ENCODE measurements around the gene FAM222A.

FAM222A gene

DNA sequence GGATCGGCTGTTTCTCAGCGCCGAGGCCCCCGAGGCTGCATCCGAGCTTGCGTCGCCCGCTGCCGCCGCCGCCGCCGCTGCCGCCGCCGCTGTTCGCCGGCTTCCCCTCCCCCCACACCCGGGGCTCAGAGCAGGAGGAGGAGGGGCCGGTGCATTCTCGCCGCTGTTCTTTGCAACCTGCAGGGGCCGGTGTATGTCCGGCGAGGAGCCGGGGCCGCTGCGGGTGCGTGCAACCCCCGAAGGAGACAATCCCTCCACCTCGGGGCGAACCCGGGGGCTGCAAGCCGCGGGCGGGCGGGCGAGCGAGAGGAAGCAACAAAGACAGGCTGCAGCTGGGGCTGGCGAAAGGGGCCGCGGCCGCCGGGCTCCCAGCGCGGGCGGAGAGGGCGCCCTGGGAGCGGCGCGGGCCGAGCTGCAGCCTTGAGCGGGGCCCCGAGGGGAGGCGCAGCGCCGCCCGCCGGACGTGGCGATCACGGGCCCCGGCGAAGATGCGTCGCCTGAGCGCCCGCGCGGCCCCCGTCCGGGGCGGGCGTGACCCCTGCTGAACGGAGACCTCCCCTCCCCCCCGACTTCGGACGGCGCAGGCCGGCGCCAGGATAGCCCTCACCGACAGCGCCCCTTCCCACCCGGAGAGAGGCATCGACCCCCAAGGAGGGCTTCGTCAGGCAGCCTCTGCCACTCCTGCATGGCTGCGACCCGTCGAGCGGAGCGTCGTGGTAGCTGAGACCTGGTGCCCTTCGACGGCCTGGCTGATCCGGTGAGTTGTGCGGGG, 702 bp downstream of the FAM222A start:
- peak; percentile 67 for DNase-seq

DNA sequence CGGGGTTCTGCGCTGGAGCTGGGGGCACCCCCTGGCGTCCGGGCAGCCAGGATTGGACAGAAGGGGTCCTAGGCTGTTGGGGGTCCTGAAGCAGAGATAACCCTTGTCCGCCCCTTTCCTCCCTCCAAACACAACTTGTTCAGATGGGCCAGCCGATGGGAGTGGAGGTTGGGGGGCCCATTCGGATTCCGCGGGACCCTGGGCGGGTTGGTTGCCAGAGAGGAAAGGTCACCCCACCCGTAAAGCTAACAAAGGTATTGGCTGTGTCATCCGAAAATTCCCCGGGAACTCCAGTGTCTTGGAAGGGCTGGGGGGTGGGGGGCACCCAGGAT, 1.3 kb downstream of the FAM222A start:
- no peak for DNase-seq

DNA sequence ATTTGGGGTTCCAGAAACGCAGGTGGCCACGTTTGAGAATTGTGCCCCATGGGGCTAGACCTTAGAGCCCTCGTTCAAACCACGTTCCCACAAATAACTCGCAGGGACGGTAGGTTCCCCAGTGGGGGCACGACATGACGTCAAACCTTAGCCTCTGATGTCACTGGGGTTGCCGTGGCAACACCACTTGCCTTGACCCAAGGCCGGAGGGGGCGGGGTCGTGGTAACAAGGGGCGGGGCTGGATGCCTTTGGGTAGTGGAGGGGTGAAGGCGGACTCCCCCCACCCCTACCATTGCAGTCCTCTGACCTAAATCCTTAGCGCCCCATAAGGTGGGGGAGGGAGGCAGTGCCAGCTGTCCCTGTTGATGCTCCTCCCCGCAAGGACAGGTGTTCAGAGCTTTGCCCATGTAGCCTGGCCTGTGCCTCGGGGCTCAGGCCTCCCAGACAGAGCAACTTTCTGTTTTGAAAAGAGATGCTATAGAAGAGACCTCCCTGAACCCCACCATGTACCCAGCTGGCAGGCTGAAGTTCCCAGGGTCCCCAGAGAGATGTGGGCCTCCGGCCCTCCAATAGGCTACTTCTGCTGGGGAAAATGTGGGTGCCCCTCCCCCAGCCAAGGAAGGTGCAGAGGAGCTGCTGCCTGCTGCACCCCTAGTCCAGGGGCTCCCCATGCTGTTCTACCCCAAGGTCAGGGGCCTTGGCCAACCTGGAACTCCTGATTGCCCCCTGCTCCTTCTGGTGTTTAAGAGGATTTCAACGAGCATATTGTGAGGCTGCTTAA, 1.9 kb downstream of the FAM222A start:
- no peak for DNase-seq

GRCh38 chr12:109716092-109716479, 2.5 kb downstream of the FAM222A start:
- no peak for DNase-seq

DNA sequence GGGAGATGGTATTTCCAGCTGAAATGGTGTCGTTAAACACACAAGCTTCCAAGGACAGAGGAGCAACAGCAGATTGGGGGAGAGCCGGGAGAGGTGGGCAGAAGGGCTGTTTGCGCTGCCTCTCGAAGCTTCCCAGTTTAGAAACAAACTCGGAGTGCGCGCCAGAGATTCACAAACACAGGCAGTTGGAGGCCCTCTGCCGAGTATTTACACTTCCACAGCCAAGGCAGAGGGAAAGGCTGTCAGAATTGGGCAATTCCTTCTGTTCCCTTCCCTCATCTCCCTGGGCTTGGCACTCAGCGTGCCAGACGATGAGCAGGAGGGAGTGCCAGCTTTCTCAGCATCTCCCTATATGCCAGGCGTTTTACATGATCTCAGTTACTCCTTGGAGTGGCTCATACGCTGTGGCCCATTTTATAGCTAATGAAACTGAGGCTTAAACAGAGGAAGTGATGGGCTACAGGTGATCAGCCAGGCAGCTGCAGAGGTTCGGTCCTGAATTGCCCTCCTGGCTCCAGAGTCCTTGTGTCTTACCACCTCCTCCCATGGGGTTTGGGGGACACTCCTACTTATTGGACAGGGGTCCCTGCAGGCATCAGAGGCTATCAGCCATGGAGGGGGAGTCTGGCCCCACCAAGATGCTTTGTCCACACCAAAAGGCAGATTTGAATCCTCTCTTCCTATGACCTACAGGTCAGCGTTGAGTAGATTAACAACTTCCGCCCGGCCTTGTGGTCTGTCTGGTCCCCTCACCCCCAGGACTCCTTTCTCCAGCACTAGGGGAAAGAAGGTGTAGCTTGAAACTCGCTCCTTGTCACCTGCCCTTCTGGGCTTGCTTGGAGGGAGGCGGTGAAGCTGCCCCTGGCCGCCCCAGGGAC, 3.1 kb downstream of the FAM222A start:
- no peak for DNase-seq

DNA sequence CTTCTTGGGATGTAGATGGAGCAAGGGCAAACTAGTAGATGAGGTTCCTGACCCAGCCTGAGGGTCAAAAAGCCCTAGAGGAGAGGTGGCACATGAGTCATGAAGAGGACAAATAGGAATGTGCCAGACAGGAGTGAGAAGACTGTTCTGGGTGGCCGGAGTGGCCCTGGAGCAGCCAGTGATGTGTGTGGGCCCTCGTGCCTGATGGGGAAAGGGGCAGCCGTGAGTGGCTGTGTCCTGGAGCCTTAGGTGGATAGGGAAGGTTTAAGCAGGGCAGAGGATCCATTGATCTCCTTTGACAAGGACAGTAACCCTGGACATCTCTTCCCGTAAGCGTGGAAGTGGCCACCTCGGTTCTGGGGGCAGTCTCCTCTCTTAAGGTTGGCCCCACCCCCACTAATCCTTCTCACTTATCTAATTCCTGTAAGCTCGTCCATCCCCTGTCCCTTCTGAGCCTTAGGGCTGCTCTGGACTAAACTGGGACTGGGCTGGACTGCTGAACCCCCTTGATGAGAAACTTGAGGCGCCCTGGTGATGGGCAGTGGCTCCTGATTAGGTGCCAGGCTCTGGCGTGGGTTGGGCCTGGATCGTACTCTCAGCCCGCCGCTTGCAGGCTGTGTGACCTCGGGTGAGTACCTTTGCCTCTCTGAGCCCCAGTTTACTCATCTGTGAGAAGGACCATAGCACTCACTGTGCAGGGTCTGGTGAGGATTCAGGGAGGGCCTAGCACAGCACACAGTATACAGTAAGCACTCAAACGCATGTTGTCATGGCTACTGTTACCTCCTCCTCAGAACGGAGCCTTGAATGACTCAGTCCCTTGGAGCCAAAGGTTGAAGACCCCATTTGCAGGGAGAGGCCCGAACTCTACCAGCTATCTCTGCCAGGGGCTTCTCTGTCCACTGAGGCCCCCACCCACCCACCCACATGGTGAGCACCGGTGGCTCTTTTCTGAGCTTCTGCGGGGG, 4.0 kb downstream of the FAM222A start:
- no peak for DNase-seq

- DNase-seq = no peak
Observed at GRCh38 chr12:109718390-109718789, 4.8 kb downstream of the FAM222A start.

- no peak for DNase-seq
Observed at GRCh38 chr12:109719123-109720022, 5.7 kb downstream of the FAM222A start.

DNA sequence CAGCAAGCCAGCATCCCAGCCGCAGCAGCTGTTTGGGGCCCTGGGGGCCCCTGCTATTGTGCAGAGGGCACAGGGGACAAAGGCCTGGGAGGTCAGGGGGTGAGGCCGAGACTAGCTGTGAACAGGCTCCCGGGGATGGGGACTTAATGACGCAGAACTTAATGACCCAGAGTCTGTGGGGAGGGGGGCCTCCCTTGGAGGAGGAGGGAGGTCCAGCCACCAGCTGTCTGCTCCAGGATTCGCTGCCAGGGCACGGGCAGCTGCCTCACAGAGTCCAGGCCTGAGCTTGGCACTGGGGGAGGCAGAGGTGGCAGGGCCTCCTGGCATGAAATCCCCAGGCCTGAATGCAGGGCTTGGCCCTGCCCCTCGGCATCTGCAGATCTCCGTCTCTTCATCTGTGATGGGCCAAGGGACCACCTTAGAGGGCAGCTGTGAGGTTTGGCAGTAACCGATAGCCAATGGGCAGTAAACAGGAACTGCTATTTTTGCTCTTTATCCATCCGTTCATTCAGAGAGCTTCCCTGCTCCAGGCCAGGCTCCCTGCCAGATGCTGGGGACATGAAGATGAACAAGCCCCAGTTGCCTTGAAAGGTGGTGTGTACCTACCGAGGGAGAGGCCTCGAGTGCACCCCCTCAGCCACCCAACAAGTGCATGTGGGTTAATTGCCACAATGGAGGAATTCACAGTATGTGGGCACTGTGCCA, 6.7 kb downstream of the FAM222A start:
- no peak for DNase-seq

DNA sequence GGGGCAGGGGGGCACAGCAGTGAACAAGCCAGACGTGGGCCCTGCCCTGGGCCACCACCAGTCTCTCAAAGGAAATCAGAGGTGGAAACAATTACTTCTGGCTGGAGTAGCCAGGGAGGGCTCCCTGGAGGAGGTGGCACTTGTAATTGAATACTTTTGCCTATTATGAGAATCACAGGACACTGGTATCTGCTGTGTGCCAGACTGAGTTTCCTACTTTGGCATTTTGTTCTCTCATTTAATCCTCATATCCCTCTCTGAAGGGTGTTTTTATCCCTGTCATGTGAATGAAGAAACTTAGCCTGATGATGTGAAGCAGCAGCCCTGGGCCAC, 7.2 kb downstream of the FAM222A start:
- DNase-seq = no peak

DNA sequence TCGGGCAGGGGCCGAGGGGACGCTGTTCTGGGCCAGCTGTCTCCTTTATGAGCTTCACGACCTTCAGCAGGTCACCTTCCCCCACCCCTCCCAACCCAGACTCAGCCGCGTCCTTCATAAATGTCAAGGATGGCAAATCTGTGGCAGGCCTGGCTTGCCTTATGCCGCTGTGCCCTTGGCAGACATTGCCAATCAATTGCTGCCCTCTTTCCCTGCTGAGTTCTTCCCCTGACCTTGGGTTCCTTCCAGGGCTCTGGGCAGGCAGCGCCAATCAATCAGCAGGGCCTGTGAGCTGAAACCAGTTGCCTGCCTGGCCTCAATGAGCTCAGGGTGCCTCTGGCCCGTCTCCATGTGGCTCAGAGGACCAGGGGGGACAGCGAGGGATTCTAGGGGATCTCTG, 7.7 kb downstream of the FAM222A start:
- no peak for DNase-seq

DNA sequence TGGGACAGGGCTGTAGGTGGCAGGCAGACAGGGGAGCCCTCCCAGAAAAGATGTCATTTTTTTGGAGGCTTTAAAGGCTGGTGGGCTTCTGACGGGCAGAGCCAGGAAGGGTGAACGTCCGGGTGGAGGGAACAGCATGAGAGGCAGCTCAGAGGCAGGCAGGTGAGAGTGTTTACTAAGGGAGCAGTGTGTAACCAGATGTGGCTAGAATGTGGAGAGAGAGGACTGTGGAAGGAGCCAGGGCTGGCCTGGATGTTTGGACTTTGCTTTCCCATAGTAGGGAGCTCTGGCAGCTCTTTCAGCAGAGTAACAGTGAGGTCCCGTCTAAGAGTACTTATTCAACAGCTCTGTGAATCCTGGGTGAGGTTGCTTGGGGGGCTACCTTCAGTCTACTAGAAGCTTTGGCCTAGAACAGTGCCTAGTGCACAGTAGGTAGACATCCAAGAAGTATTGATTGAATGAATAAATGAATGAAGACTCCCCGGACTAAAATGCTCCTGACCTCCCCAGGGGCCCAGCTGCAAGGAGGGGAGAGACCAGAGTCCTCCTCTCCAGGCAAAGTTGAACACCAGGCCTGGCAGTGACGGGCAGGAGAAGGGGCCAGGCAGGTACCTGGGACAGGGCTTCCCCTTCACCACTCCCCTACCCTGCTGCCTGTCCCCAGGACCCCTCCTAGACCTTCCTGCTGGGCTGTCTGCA, 8.5 kb downstream of the FAM222A start:
- DNase-seq = no peak

- DNase-seq = no peak
Observed at GRCh38 chr12:109722721-109723094, 9.1 kb downstream of the FAM222A start.

- no peak for DNase-seq
Observed at GRCh38 chr12:109723311-109723881, 9.8 kb downstream of the FAM222A start.

- DNase-seq = no peak
Observed at GRCh38 chr12:109724321-109724892, 10.8 kb downstream of the FAM222A start.

- DNase-seq = no peak
Observed at GRCh38 chr12:109725321-109726105, 11.9 kb downstream of the FAM222A start.

DNA sequence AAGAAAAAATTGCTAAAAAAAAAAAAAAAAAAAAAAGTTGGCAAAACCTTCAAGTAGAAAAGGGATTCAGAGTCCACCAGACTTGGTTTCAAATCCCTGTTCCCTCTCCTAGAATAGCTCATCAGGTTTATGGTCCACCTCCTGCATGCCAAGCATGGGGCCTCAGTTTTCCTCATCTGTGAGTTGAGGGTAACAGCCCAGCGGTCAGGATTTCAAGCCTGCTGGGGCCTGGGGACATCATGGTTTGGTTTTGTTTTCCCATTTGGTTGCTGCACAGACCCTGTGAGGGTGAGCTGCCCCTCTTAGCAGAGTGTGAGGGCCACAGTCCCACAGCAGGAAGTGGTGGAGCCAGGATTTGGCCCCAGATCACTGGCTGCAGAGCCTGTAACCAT, 12.5 kb downstream of the FAM222A start:
- no peak for DNase-seq

DNA sequence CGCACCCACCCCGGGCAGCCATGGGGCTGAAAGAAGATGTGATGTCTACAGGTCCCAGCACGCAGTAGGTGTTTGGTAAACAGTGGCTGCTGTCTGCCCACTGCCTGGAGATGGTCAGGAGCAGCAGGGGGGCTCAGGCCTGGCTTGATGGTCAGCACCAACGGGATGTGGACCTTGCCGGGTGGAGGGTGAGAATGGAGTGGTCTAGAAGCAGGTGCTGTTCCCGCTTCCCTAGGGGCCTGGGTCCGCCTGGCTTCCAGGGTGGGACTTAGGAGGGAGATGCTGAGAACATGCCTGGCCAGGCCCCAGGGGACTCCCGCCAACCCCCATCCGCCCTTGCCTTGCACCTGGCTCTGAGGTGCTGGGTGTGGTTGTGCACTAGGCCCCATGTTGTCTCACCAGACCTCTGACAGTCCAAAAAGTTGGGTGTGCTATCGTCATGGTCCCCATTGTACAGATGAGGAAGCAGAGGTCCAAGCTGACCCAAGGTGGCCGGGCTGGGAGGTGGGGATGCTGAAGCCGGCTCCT, 12.9 kb downstream of the FAM222A start:
- DNase-seq = no peak

Data from stimulated activated CD4-positive, alpha-beta T cell treated with anti-CD3 and anti-CD28 coated beads, Interleukin-4, amount 100 ng/mL, for 1 hour (primary cell).